Measurements from ENCODE around the gene WNT10A. TPM values are rescaled to one million over a fixed set of nuclear protein-coding genes. Genes with fewer than 3 reads are reported as not detected.

The WNT10A gene
- total and polyA plus RNA-seq, 2 donors (not counting 1 experiment from before 2014, with no cell fraction given), result 15.2 to 36.6 TPM

DNA sequence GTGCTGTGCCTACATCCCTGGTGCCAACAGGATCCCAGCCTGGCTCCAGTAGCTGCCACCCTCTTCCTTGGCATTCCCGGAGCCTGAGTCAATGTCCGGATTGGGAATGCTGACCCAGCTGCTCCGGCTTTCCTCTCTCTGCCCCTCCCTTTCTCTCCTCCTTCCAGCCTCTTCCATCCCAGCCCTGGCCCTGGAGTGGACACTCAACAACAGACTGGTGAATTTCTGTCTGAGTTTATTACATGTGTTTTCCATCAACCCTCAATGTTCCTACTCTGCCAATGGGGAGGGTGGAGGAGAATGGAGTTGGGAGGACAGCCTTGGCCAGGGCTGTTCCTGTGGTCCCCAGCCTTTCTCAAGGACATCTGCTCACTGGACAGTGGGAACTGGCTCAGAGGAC is 48.1 kb upstream of the WNT10A start:
- Mint-ChIP-seq H3K4me3 (no peak overlapping the region), H3K27me3 (peaks cover 49% of the 10 kb centered on the region), H3K4me1 (no peaks in the 10 kb centered on the region), H3K27ac (no peak overlapping the region), H3K9me3 (ENCODE audit: insufficient read depth) (peaks cover 3% of the 10 kb centered on the region)
- Histone ChIP-seq H2AFZ (ENCODE audit: insufficient read depth, low read depth, low read length, poor library complexity, severe bottlenecking) (no peak overlapping the region), H3K4me1 (ENCODE audit: control insufficient read depth in 2 of 2, insufficient read depth in 2 of 2, low read length in 2 of 2) (no peaks in the 10 kb centered on the region), H3K4me2 (replicated peaks; ENCODE audit: low read depth, low read length, poor library complexity, severe bottlenecking) (no peak overlapping the region), H3K36me3 (replicated peaks in 1 of 2; ENCODE audit: control extremely low read depth in 1 of 2, control insufficient read depth in 1 of 2, extremely low read depth in 1 of 2, insufficient read depth in 2 of 2, low read length in 1 of 2) (no peaks in the 10 kb centered on the region), H3K9ac (ENCODE audit: low read length) (no peak overlapping the region), H4K20me1 (ENCODE audit: control insufficient read depth, insufficient read depth, low read length, poor library complexity, severe bottlenecking) (no peaks in the 10 kb centered on the region), H3K4me3 (ENCODE audit: control extremely low read depth in 1 of 5, extremely low read depth in 1 of 5, insufficient read depth in 1 of 5, low read depth in 2 of 5, low read length in 4 of 5) (no peak overlapping the region), H3K27me3 (replicated peaks in 1 of 4; ENCODE audit: control extremely low read depth in 1 of 4, control insufficient read depth in 3 of 4, insufficient read depth in 4 of 4, low read length in 3 of 4) (peaks cover 0 to 28% (median 8%) of the 10 kb centered on the region in 4 experiments), H3K27ac (ENCODE audit: low read length in 2 of 2) (no peak overlapping the region), H3K9me3 (ENCODE audit: control extremely low read depth in 1 of 3, control insufficient read depth in 2 of 3, insufficient read depth in 1 of 3, low read length in 2 of 3) (peaks cover 0 to 4% (median 0%) of the 10 kb centered on the region in 3 donors), H3K79me2 (ENCODE audit: control insufficient read depth, insufficient read depth, low read length) (no peaks in the 10 kb centered on the region)
- ATAC-seq (ENCODE audit: low read depth) (no peak), DNase-seq (no peak)
- ChIA-PET CTCF (no interaction called here), POLR2A (no interaction called here)
- TF ChIP-seq, protein P1, sequence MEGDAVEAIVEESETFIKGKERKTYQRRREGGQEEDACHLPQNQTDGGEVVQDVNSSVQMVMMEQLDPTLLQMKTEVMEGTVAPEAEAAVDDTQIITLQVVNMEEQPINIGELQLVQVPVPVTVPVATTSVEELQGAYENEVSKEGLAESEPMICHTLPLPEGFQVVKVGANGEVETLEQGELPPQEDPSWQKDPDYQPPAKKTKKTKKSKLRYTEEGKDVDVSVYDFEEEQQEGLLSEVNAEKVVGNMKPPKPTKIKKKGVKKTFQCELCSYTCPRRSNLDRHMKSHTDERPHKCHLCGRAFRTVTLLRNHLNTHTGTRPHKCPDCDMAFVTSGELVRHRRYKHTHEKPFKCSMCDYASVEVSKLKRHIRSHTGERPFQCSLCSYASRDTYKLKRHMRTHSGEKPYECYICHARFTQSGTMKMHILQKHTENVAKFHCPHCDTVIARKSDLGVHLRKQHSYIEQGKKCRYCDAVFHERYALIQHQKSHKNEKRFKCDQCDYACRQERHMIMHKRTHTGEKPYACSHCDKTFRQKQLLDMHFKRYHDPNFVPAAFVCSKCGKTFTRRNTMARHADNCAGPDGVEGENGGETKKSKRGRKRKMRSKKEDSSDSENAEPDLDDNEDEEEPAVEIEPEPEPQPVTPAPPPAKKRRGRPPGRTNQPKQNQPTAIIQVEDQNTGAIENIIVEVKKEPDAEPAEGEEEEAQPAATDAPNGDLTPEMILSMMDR (IDR thresholded peaks at IDR 0.05), result no peak
- intact Hi-C loops (cut with micrococcal nuclease), result no loop called here
- WGBS (ENCODE audit: insufficient coverage), result 100% methylated on average over 3 of the region's 3 CpGs

GRCh38 chr2:218833023-218833609 is 47.5 kb upstream of the WNT10A start:
- POLR2A ChIA-PET, result no interaction called here
- no peak overlapping the region for H3K4me2 ChIP-seq (replicated peaks; ENCODE audit: low read depth, low read length, poor library complexity, severe bottlenecking)
- no peak for ATAC-seq (ENCODE audit: low read depth)
- no peak overlapping the region for H2AFZ ChIP-seq (ENCODE audit: insufficient read depth, low read depth, low read length, poor library complexity, severe bottlenecking)
- no peaks in the 10 kb centered on the region for H4K20me1 ChIP-seq (ENCODE audit: control insufficient read depth, insufficient read depth, low read length, poor library complexity, severe bottlenecking)
- H3K4me3 Mint-ChIP-seq, result no peak overlapping the region
- CTCF ChIA-PET, result no interaction called here
- no peak overlapping the region for H3K27ac ChIP-seq (ENCODE audit: low read length in 2 of 2)
- WGBS (ENCODE audit: insufficient coverage), result no CpG with 5 or more reads among the region's 4 CpGs
- no peaks in the 10 kb centered on the region for H3K36me3 ChIP-seq (replicated peaks in 1 of 2; ENCODE audit: control extremely low read depth in 1 of 2, control insufficient read depth in 1 of 2, extremely low read depth in 1 of 2, insufficient read depth in 2 of 2, low read length in 1 of 2)
- no peak for DNase-seq
- no peak overlapping the region for H3K9ac ChIP-seq (ENCODE audit: low read length)
- no peaks in the 10 kb centered on the region for H3K4me1 ChIP-seq (ENCODE audit: control insufficient read depth in 2 of 2, insufficient read depth in 2 of 2, low read length in 2 of 2)
- H3K9me3 ChIP-seq (ENCODE audit: control extremely low read depth in 1 of 3, control insufficient read depth in 2 of 3, insufficient read depth in 1 of 3, low read length in 2 of 3), result peaks cover 0 to 4% (median 0%) of the 10 kb centered on the region in 3 donors
- H3K79me2 ChIP-seq (ENCODE audit: control insufficient read depth, insufficient read depth, low read length), result no peaks in the 10 kb centered on the region
- H3K4me3 ChIP-seq (ENCODE audit: control extremely low read depth in 1 of 5, extremely low read depth in 1 of 5, insufficient read depth in 1 of 5, low read depth in 2 of 5, low read length in 4 of 5), result no peak overlapping the region
- peaks cover 52% of the 10 kb centered on the region for H3K27me3 Mint-ChIP-seq
- H3K9me3 Mint-ChIP-seq (ENCODE audit: insufficient read depth), result peaks cover 3% of the 10 kb centered on the region
- no peaks in the 10 kb centered on the region for H3K4me1 Mint-ChIP-seq
- intact Hi-C loops (cut with micrococcal nuclease), result no loop called here
- TF ChIP-seq EZH2 (IDR thresholded peaks at IDR 0.05; ENCODE audit: borderline replicate concordance, insufficient read depth, low read depth, low read length, poor library complexity, severe bottlenecking), result no peak
- TF ChIP-seq, protein P1 (IDR thresholded peaks at IDR 0.05), result no peak
- H3K27me3 ChIP-seq (replicated peaks in 1 of 4; ENCODE audit: control extremely low read depth in 1 of 4, control insufficient read depth in 3 of 4, insufficient read depth in 4 of 4, low read length in 3 of 4), result peaks cover 0 to 26% (median 9%) of the 10 kb centered on the region in 4 experiments
- no peak overlapping the region for H3K27ac Mint-ChIP-seq
